ENCODE measurements around the gene COBL. TPM values are rescaled to one million over a fixed set of nuclear protein-coding genes. Genes with fewer than 3 reads are reported as not detected.

Gene COBL
- total and polyA plus RNA-seq, 12 donors, result 0.09 to 1.4 (median 0.53) TPM

DNA sequence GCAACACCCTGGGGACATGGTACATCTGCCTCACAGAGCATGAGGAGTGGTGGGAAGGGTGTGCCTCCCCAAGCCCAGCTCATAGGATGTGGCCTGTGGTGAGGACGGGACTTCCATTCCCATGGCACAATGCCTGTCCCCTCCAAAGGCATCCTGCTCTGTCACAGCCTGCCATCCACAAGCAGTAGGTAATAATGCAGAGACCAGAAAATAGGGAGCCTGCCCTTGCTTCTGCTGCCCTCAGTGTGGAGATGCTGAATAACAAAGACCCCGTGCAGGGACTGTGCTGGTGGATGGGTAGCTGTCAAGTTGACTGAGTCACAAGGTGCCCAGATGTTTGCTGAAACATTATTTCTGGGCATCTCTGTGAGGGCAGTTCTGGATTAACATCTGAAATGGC, 334.0 kb downstream of the COBL start:
- no peaks in the 10 kb centered on the region for H3K4me1 ChIP-seq (replicated peaks in 1 of 2)
- no peaks in the 10 kb centered on the region for H3K9me3 ChIP-seq (replicated peaks in 1 of 3)
- intact Hi-C loops (cut with DNase I), result no loop called here
- H3K27me3 ChIP-seq, result no peaks in the 10 kb centered on the region
- H3K4me3 ChIP-seq, result no peak overlapping the region
- WGBS, 4 donors, result 50 to 66% (median 59%) methylated on average over 1 to 2 of the region's 2 CpGs
- DNase-seq, result no peak
- TF ChIP-seq, protein P1, sequence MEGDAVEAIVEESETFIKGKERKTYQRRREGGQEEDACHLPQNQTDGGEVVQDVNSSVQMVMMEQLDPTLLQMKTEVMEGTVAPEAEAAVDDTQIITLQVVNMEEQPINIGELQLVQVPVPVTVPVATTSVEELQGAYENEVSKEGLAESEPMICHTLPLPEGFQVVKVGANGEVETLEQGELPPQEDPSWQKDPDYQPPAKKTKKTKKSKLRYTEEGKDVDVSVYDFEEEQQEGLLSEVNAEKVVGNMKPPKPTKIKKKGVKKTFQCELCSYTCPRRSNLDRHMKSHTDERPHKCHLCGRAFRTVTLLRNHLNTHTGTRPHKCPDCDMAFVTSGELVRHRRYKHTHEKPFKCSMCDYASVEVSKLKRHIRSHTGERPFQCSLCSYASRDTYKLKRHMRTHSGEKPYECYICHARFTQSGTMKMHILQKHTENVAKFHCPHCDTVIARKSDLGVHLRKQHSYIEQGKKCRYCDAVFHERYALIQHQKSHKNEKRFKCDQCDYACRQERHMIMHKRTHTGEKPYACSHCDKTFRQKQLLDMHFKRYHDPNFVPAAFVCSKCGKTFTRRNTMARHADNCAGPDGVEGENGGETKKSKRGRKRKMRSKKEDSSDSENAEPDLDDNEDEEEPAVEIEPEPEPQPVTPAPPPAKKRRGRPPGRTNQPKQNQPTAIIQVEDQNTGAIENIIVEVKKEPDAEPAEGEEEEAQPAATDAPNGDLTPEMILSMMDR (IDR thresholded peaks at IDR 0.05), result no peak
- no peak for TF ChIP-seq POLR2A (IDR thresholded peaks at IDR 0.05)
- no peaks in the 10 kb centered on the region for H3K36me3 ChIP-seq (replicated peaks in 1 of 2)
- H3K27ac ChIP-seq, result no peak overlapping the region

DNA sequence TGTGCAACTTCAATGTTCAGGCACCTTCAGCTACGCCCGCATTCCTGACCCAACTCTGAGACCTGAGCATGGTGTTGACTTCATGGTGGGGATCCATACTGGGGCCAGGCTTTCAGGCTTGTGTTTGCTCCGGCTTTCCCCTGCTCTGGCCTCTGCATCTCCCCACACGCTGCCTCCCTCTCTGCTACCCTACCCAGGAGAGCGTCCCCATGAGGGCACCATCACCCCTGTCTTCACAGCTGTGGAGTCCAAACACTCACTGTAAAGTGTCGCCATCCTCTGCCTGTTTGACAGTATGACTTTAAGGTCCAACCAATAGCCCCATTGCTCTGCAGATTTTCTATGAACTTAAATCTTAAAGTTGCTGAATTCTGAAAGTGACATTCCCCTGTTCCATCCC, 334.9 kb downstream of the COBL start:
- Histone ChIP-seq H3K4me1 (replicated peaks in 1 of 2) (no peaks in the 10 kb centered on the region), H3K9me3 (replicated peaks in 1 of 3) (no peaks in the 10 kb centered on the region), H3K36me3 (replicated peaks in 1 of 2) (no peaks in the 10 kb centered on the region), H3K4me3 (no peak overlapping the region), H3K27me3 (no peaks in the 10 kb centered on the region), H3K27ac (no peak overlapping the region)
- intact Hi-C loops (cut with DNase I), result no loop called here
- TF ChIP-seq, protein P1 (IDR thresholded peaks at IDR 0.05), result no peak
- TF ChIP-seq POLR2A (IDR thresholded peaks at IDR 0.05), result no peak
- DNase-seq, result no peak
- 83 to 94% (median 85%) methylated on average over 6 of the region's 6 CpGs for WGBS, 4 donors

DNA sequence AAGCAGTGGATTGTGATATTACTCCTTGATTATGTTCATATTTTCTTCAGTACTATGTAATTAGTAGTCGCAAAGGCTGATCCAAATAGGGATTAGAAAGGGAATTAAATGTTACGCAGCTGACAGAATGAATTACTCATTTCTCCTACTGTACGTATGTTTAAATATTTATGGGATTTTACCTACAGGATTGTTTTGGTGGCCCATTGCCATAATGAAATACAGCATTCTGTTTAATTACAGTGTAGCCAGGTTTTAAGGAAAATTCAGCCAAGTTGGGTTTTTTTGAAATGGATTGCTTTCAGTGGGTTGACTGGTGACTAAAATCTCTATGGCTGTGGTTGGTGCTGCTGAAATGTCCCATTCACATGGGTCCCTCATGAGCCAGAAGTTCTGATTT, 336.2 kb downstream of the COBL start:
- intact Hi-C loops (cut with DNase I), result no loop called here
- no peaks in the 10 kb centered on the region for H3K27me3 ChIP-seq
- no peak overlapping the region for H3K4me3 ChIP-seq
- no peak overlapping the region for H3K27ac ChIP-seq
- no peaks in the 10 kb centered on the region for H3K9me3 ChIP-seq (replicated peaks in 1 of 3)
- no peaks in the 10 kb centered on the region for H3K36me3 ChIP-seq (replicated peaks in 1 of 2)
- no peaks in the 10 kb centered on the region for H3K4me1 ChIP-seq (replicated peaks in 1 of 2)
- WGBS, 4 donors, result 83 to 87% (median 86%) methylated on average over 3 of the region's 3 CpGs
- DNase-seq, result no peak
- TF ChIP-seq, protein P1 (IDR thresholded peaks at IDR 0.05), result no peak
- no peak for TF ChIP-seq POLR2A (IDR thresholded peaks at IDR 0.05)

DNA sequence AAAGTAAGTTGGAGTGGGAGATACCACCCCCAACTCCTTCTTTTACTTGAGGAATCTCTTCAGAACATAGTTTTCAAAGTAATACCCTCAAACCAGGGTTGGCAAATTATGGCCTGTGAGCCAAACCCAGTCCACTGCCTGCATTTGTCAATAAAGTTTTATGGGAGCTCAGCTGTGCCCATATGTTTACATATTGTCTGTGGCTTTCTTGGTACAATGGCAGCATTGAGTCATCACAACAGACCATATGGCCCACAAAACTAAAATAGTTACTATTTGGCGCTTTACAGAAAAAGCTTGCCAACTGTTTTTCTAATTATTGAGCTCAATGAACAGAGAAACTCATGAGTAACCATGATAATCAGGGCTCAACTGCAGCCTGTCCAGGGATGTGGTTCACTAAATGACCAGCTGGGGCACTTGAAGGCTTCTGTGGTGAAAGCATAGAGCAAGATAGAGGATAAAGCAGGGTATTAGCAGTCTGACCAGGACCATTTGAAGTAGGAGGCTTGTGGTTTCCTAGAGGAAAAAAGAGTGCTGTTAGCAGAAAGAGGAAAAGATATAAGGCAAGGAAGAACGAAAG, 337.9 kb downstream of the COBL start:
- H3K4me3 ChIP-seq, result no peak overlapping the region
- H3K27me3 ChIP-seq, result no peaks in the 10 kb centered on the region
- no peak for DNase-seq
- H3K9me3 ChIP-seq (replicated peaks in 1 of 3), result no peaks in the 10 kb centered on the region
- TF ChIP-seq POLR2A (IDR thresholded peaks at IDR 0.05), result no peak
- TF ChIP-seq, protein P1 (IDR thresholded peaks at IDR 0.05), result no peak
- 73 to 80% (median 77%) methylated on average over 2 of the region's 2 CpGs for WGBS, 4 donors
- no peak overlapping the region for H3K27ac ChIP-seq
- intact Hi-C loops (cut with DNase I), result no loop called here
- no peaks in the 10 kb centered on the region for H3K4me1 ChIP-seq (replicated peaks in 1 of 2)
- no peaks in the 10 kb centered on the region for H3K36me3 ChIP-seq (replicated peaks in 1 of 2)

Measured in adrenal gland (tissue), 12 donors.